ENCODE data around the gene SLC38A10.
A peak's percentile ranks its signal among the peaks of the same experiment; 100 is the strongest.

The SLC38A10 gene

DNA sequence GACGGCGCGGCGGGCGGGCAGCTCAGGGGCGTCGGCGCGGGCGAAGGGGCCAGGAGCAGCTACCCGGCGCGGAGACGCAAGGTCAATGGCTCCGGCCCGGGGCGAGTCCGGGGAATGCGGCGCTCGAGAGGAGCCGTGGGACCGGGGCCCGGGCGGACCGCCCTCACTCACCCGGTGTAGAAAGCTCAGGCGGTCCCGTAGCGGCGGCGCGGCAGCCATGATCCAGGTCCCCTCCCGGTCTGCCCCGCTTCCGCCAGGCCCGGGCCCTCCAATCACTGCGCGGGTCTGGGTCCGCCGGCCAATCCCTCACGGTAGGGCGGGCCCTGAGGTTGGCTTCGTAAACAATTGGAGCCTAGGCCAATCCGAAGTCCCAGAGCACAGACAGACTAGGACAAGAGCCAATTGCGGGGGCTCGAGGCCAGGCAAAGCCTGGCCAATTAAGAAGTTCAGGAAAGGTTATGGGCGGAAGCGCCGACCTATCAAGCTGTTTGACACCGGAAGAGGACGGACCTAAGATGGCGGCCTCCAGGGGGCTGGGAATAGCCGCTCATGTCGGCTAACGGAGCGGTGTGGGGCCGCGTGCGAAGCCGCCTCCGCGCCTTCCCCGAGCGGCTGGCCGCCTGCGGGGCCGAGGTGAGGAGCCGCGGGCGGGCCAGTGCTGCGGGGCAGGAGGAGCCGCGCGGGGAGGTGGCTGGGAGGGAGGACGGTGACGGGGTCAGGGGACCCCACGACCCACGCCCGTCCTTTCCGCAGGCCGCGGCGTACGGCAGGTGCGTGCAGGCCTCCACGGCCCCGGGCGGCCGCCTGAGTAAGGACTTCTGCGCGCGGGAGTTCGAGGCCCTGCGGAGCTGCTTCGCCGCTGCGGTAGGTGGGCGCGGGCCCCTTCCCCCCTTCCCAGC is 56.0 kb downstream of the SLC38A10 start, which contains the start of the genes NDUFAF8 and TEPSIN:
Gene NDUFAF8, plus strand, starts transcription at position 504 of the 899 bp plus-strand sequence. Its CDS starts 46 bp downstream, at position 550.
Gene TEPSIN, minus strand, starts transcription at position 241 of the 899 bp plus-strand sequence. Its CDS starts 22 bp downstream, at position 219.
- DNase-seq, result peak; percentile 99

DNA sequence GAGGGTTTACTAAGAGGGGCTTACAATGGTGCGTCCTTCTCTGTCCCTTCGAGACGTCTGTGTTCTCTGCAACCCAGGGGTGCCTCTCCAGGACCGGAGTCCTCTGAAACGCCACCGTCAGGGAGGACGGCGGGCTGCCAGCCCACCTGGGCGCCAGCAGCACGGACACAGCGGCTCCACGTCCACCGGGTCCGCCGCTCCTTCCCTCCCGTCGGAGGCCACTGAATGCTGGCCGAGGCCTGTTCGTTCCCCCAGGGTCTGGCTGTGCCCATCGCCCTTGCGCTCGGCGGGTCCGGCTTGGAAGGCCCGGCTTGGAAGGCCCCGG is 56.7 kb downstream of the SLC38A10 start:
- DNase-seq, result no peak

- no peak for DNase-seq
Observed at GRCh38 chr17:81237591-81238489, 57.3 kb downstream of the SLC38A10 start.

- no peak for DNase-seq
Observed at GRCh38 chr17:81236784-81237183, 58.3 kb downstream of the SLC38A10 start.

- no peak for DNase-seq
Observed at GRCh38 chr17:81235822-81236740, 59.0 kb downstream of the SLC38A10 start.

- no peak for DNase-seq
Observed at GRCh38 chr17:81234940-81235821, 59.9 kb downstream of the SLC38A10 start.

DNA sequence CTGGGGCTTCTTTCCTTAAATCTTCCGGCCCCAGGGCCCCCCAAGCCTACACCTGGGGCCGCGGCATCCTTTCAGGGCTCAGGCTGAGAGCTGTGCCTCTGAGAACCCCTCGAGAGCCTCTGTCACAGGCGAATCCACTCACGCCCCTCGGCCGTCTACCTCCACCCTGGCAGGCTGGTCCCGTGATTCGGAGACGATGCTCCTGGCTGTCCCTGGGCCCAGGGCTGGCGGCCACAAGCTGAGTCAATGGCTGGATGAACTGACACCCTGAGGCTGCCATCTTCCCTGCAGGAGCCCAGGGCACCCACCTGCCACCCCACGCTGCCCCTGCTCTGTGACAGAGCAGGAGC is 60.6 kb downstream of the SLC38A10 start:
- DNase-seq, result no peak

DNA sequence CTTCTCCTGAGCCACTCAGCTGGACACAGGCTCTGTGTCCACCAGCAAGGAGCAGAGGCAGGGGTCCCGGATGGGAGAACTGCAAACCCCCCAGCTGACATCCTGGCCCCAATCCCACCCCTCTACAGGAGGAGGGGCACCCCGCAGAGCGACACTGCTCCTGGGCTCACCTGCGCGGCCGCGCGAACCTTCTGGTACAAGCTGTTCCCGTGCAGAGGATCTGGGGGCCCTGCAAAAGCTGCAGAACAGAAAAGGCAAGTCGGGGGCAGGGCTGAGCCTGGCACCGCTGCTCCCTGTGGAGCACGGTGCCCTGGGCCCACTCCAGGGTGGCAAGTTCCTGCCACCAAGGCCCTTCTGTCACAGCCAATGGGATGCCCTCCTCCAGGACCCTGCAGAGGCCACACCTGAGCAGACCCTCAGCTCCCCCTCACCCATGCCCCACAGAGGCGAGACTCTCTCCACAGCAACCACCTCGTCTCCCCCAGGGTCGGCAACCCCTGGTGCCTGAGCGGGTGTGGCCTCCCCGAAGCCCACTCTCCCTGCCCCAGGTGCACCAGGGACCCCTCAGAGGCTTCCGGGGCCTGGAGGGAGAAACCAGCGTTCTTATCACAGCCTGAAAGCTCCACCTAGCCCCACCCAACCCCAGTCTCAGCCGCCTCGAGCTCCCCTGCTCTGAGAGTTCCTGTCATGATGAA is 61.1 kb downstream of the SLC38A10 start:
- DNase-seq, result no peak

DNA sequence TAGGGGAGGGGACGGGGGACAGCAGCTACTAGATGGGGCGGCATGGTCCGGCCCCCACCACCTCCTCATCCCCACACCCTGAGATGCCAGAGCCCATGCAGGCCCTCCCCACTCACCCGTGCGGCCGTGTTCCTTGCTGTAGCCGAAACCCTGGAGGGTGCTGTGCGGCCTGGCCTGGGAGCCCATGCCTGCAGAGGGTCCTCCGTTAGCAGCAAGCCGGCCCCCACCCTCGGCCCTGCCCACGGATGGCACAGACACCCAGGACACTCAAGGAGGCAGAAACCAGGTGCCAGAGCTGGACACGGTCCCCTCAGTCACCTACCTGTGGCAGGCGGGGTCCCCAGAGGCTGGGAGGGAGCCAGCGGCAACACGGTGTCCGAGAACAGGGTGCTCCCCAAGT is 61.8 kb downstream of the SLC38A10 start:
- no peak for DNase-seq

- no peak for DNase-seq
Observed at GRCh38 chr17:81232616-81233241, 62.4 kb downstream of the SLC38A10 start.

GRCh38 chr17:81231766-81232581 is 63.1 kb downstream of the SLC38A10 start:
- no peak for DNase-seq

DNA sequence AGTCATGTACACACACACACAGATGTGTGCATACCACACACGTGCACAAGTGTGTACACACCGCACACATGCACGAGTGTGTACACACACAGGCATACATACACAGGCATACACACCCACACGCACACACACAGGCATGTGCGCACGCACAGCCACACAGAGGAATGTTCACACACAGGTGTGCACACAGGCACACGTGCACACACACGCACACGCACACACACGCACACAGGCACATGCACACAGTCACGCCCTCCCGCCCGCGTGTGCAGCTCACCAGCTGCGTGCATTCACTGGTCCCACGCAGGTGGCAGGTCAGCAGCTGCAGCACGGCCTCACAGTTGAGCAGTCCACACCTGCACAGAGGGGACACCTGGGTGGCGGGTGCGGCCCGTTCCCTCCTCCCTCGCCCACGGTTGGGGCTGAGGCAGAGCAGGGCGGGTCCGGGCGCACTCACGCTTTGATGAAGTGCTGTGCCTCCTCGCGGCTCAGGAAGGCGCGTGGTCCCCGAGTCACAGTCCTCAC is 63.9 kb downstream of the SLC38A10 start:
- DNase-seq, result no peak

DNA sequence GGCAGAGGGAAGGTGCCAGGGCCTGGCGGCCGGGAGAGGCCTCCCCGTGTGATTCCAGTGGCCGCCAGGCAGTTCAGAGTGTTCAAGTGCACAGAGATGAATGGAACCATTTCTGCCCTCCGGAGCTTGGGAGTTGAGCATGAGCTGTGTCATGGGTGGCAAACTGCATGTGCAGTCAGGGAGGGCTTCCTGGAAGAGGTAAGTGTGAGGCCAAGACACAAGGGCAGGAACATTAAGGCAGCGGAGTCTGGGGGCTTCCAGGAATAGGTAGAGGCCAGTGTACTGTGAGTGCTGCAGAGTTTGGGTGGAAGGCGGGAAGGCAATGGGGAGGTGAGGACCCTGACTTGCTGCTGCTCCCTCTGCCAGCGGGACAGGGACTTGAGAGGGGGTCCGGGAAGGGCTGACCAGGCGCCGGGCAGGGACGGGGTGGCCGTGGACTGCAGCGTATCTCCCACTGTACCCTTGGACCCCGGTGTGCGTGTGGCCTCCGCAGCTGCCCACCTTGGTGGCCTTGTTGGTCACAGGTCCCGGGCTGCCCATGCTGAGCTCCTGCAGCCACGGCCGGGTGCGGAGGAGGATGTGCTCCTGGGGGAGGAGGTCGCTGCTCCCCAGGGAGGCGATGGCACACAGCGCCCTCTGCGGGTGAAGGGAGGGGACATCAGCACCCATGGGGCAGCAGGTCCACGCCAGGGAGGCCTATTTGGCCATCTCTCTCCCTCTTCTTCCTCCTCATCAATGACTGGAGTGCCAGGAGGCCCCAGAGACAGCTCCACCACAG is 64.9 kb downstream of the SLC38A10 start:
- no peak for DNase-seq

GRCh38 chr17:81229666-81229920 is 65.5 kb downstream of the SLC38A10 start:
- DNase-seq, result no peak

GRCh38 chr17:81228834-81229665 is 66.1 kb downstream of the SLC38A10 start:
- no peak for DNase-seq

- DNase-seq, result peak; percentile 71
Observed at GRCh38 chr17:81228420-81228819, 66.7 kb downstream of the SLC38A10 start.

- peak; percentile 10 for DNase-seq
Observed at GRCh38 chr17:81227630-81228029, 67.5 kb downstream of the SLC38A10 start.

DNA sequence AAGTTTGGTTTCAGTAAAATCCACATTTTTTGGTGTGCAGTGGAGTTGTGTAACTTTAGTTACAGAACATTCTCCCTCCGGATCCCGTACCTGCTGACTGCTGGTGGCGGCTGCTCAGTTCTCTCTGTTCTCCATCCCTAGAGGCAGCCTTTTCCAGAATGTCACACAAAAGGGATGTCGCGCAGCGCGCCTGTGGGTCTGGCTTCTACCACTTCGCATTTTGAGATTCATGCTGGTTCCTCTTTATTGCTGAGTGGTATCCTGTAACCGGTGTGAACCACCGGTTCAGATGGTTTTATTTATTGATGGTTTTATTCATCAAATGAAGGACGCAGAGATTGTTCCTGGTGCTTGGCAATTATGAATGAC is 71.4 kb downstream of the SLC38A10 start:
- peak; percentile 29 for DNase-seq

Measured in suppressor macrophage treated with lipopolysaccharide for 4 hours (primary cell).